Astrocyte (in vitro differentiated cells and primary cell): ENCODE results near the gene RAB11B. TPM values are rescaled to one million over a fixed set of nuclear protein-coding genes. Genes with fewer than 3 reads are reported as not detected.

ENCODE experiments used
- DNase-seq: peaks from one replicate; pipeline ENCODE4 v3.0.0-alpha.2; 2010; ENCODE audit warnings: low read depth
- FAIRE-seq: peaks from 2 replicates; lab custom pipeline; 2011; peaks lifted over from hg19 to GRCh38; lab: Jason Lieb, UNC
- H2AFZ ChIP-seq: 2 replicates; pipeline ENCODE4 v1.6.0; 2012; ENCODE audit warnings: low read depth, low read length, inconsistent platforms
- H3K27ac ChIP-seq: 2 replicates; pipeline ENCODE4 v1.5.1; 2011; ENCODE audit warnings: low read depth, low read length, inconsistent platforms
- H3K27me3 ChIP-seq: 2 replicates; pipeline ENCODE4 v1.6.0; 2011; ENCODE audit warnings: low read length, inconsistent platforms; ENCODE audit not compliant: insufficient read depth
- H3K36me3 ChIP-seq: 2 replicates; pipeline ENCODE4 v1.5.1; 2011; ENCODE audit warnings: low read length, inconsistent platforms; ENCODE audit not compliant: insufficient read depth
- H3K4me1 ChIP-seq: 2 replicates; pipeline ENCODE4 v1.5.1; 2011; ENCODE audit warnings: low read length, inconsistent platforms; ENCODE audit not compliant: insufficient read depth
- H3K4me2 ChIP-seq: 2 replicates; pipeline ENCODE4 v1.6.0; 2012; ENCODE audit warnings: low read length, inconsistent platforms
- H3K4me3 ChIP-seq: 2 replicates; pipeline ENCODE4 v1.5.1; 2011; ENCODE audit warnings: low read depth, mild to moderate bottlenecking, low read length, inconsistent platforms; ENCODE audit not compliant: insufficient read depth
- H3K79me2 ChIP-seq: 2 replicates; pipeline ENCODE4 v1.6.0; 2012; ENCODE audit warnings: mild to moderate bottlenecking, low read length, inconsistent platforms; ENCODE audit not compliant: insufficient read depth
- H3K9ac ChIP-seq: 2 replicates; pipeline ENCODE4 v1.6.0; 2012; ENCODE audit warnings: mild to moderate bottlenecking, low read length, inconsistent platforms
- H3K9me3 ChIP-seq: 2 replicates; pipeline ENCODE4 v1.5.1; 2012; ENCODE audit warnings: low read depth, mild to moderate bottlenecking, low read length, inconsistent platforms; ENCODE audit not compliant: insufficient read depth
- H4K20me1 ChIP-seq: 2 replicates; pipeline ENCODE4 v1.6.0; 2012; ENCODE audit warnings: low read length, inconsistent platforms; ENCODE audit not compliant: insufficient read depth
- H3K27ac Mint-ChIP-seq: one replicate; pipeline ENCODE4 v1.8.0; 2021; ENCODE audit warnings: mild to moderate bottlenecking, mixed read lengths; ENCODE audit not compliant: unreplicated experiment
- H3K27me3 Mint-ChIP-seq: one replicate; pipeline ENCODE4 v1.8.0; 2021; ENCODE audit warnings: low read depth, mixed read lengths; ENCODE audit not compliant: unreplicated experiment
- H3K36me3 Mint-ChIP-seq: one replicate; pipeline ENCODE4 v1.8.0; 2021; ENCODE audit warnings: low read depth, mixed read lengths; ENCODE audit not compliant: unreplicated experiment
- H3K4me1 Mint-ChIP-seq: one replicate; pipeline ENCODE4 v1.8.0; 2021; ENCODE audit warnings: low read depth, mixed read lengths; ENCODE audit not compliant: unreplicated experiment
- H3K4me3 Mint-ChIP-seq: one replicate; pipeline ENCODE4 v1.8.0; 2021; ENCODE audit warnings: mild to moderate bottlenecking, moderate library complexity, mixed read lengths; ENCODE audit not compliant: unreplicated experiment
- H3K9me3 Mint-ChIP-seq: one replicate; pipeline ENCODE4 v1.8.0; 2021; ENCODE audit warnings: mild to moderate bottlenecking, mixed read lengths; ENCODE audit not compliant: unreplicated experiment
- CTCF ChIP-seq: IDR thresholded peaks from 2 replicates; pipeline ENCODE4 v1.5.1; 2011; ENCODE audit warnings: low read depth, mild to moderate bottlenecking, inconsistent platforms, low read length, moderate library complexity; ENCODE audit not compliant: insufficient read depth
- EZH2 ChIP-seq: IDR thresholded peaks from 2 replicates; pipeline ENCODE4 v1.6.1; 2012; ENCODE audit warnings: mild to moderate bottlenecking, low read length, inconsistent platforms; ENCODE audit not compliant: insufficient read depth
- total RNA-seq: library from RNA; stranded (reverse); gene quantifications from 2 replicates; pipeline ENCODE4 v1.2.1, GENCODE V29; 2021

RAB11B gene
- total RNA-seq, 1 donor from 2014 or later, result 85.2 TPM

GRCh38 chr19:8426283-8426682 is 36.1 kb downstream of the RAB11B start:
- H3K4me3 ChIP-seq, result no peak overlapping the region
- H3K4me2 ChIP-seq, result no peak overlapping the region
- H3K9me3 ChIP-seq, result no peaks in the 10 kb centered on the region
- H2AFZ ChIP-seq, result no peak overlapping the region
- no peaks in the 10 kb centered on the region for H3K79me2 ChIP-seq
- no peaks in the 10 kb centered on the region for H3K36me3 ChIP-seq
- no peak overlapping the region for H3K9ac ChIP-seq
- no peak for FAIRE-seq
- no peak overlapping the region for H3K4me3 Mint-ChIP-seq
- peaks cover 10% of the 10 kb centered on the region for H3K36me3 Mint-ChIP-seq
- H3K27ac ChIP-seq, result no peak overlapping the region
- no peaks in the 10 kb centered on the region for H4K20me1 ChIP-seq
- H3K4me1 ChIP-seq, result peaks cover 12% of the 10 kb centered on the region
- peak overlapping the region; percentile 37 for H3K27ac Mint-ChIP-seq
- peaks cover 16% of the 10 kb centered on the region for H3K4me1 Mint-ChIP-seq
- DNase-seq, result no peak
- no peaks in the 10 kb centered on the region for H3K27me3 Mint-ChIP-seq
- no peaks in the 10 kb centered on the region for H3K27me3 ChIP-seq
- H3K9me3 Mint-ChIP-seq, result no peaks in the 10 kb centered on the region
- no peak for TF ChIP-seq CTCF
- no peak for TF ChIP-seq EZH2

GRCh38 chr19:8429044-8429443 is 38.9 kb downstream of the RAB11B start:
- TF ChIP-seq CTCF (no peak), EZH2 (no peak)
- H4K20me1 ChIP-seq, result no peaks in the 10 kb centered on the region
- no peak overlapping the region for H3K4me2 ChIP-seq
- no peak overlapping the region for H3K27ac Mint-ChIP-seq
- no peak overlapping the region for H2AFZ ChIP-seq
- DNase-seq, result no peak
- H3K4me3 Mint-ChIP-seq, result no peak overlapping the region
- no peak overlapping the region for H3K9ac ChIP-seq
- no peaks in the 10 kb centered on the region for H3K27me3 Mint-ChIP-seq
- peaks cover 3% of the 10 kb centered on the region for H3K4me1 ChIP-seq
- H3K27me3 ChIP-seq, result no peaks in the 10 kb centered on the region
- no peaks in the 10 kb centered on the region for H3K9me3 Mint-ChIP-seq
- H3K79me2 ChIP-seq, result no peaks in the 10 kb centered on the region
- H3K36me3 ChIP-seq, result no peaks in the 10 kb centered on the region
- FAIRE-seq, result no peak
- peaks cover 8% of the 10 kb centered on the region for H3K36me3 Mint-ChIP-seq
- peaks cover 6% of the 10 kb centered on the region for H3K4me1 Mint-ChIP-seq
- no peak overlapping the region for H3K4me3 ChIP-seq
- no peaks in the 10 kb centered on the region for H3K9me3 ChIP-seq
- no peak overlapping the region for H3K27ac ChIP-seq

- H3K79me2 ChIP-seq, result no peaks in the 10 kb centered on the region
- no peak overlapping the region for H3K4me3 ChIP-seq
- H3K27ac Mint-ChIP-seq, result no peak overlapping the region
- TF ChIP-seq CTCF (no peak), EZH2 (no peak)
- no peaks in the 10 kb centered on the region for H4K20me1 ChIP-seq
- no peaks in the 10 kb centered on the region for H3K27me3 ChIP-seq
- no peaks in the 10 kb centered on the region for H3K9me3 Mint-ChIP-seq
- H3K9ac ChIP-seq, result no peak overlapping the region
- H3K4me2 ChIP-seq, result no peak overlapping the region
- H3K4me1 ChIP-seq, result no peaks in the 10 kb centered on the region
- H3K9me3 ChIP-seq, result no peaks in the 10 kb centered on the region
- H3K36me3 Mint-ChIP-seq, result peaks cover 8% of the 10 kb centered on the region
- H3K4me1 Mint-ChIP-seq, result peaks cover 2% of the 10 kb centered on the region
- FAIRE-seq, result no peak
- no peak for DNase-seq
- no peak overlapping the region for H2AFZ ChIP-seq
- no peaks in the 10 kb centered on the region for H3K27me3 Mint-ChIP-seq
- H3K27ac ChIP-seq, result no peak overlapping the region
- H3K36me3 ChIP-seq, result no peaks in the 10 kb centered on the region
- no peak overlapping the region for H3K4me3 Mint-ChIP-seq
Measured at GRCh38 chr19:8429826-8430225, 39.7 kb downstream of the RAB11B start.
